Endodermal cell (in vitro differentiated cells): Measurements from ENCODE around the gene SYNDIG1. TPM values are rescaled to one million over a fixed set of nuclear protein-coding genes. Genes with fewer than 3 reads are reported as not detected.
A peak's percentile ranks its signal among the peaks of the same experiment; 100 is the strongest.

ENCODE experiments used
- DNase-seq: peaks from one replicate; pipeline ENCODE4 v3.0.0-alpha.2; 2017
- H3K27ac ChIP-seq: 2 replicates; pipeline ENCODE4 v1.5.1; 2013; ENCODE audit warnings: mild to moderate bottlenecking, low read depth, low read length, moderate library complexity
- H3K27me3 ChIP-seq: 2 replicates; pipeline ENCODE4 v1.6.1; 2013; ENCODE audit warnings: mild to moderate bottlenecking, low read length, moderate library complexity; ENCODE audit not compliant: insufficient read depth, control insufficient read depth, poor library complexity, severe bottlenecking
- H3K36me3 ChIP-seq: 2 replicates; pipeline ENCODE4 v1.7.0; 2013; ENCODE audit warnings: mild to moderate bottlenecking, low read length, moderate library complexity; ENCODE audit not compliant: control insufficient read depth, insufficient read depth
- H3K4me1 ChIP-seq: one replicate; pipeline ENCODE4 v1.7.0; 2013; ENCODE audit warnings: low read length; ENCODE audit not compliant: control insufficient read depth, insufficient read depth
- H3K4me3 ChIP-seq: 2 replicates; pipeline ENCODE4 v1.5.1; 2013; ENCODE audit warnings: mild to moderate bottlenecking, low read length, moderate library complexity
- H3K9ac ChIP-seq: 2 replicates; pipeline ENCODE4 v1.6.1; 2013; ENCODE audit warnings: mild to moderate bottlenecking, low read length, moderate library complexity; ENCODE audit not compliant: poor library complexity, severe bottlenecking; ENCODE audit errors: extremely low read depth
- H3K9me3 ChIP-seq: 2 replicates; pipeline ENCODE4 v1.6.1; 2013; ENCODE audit warnings: mild to moderate bottlenecking, low read length, moderate library complexity; ENCODE audit not compliant: control insufficient read depth
- H3K27ac Mint-ChIP-seq: 2 replicates; pipeline ENCODE4 v1.8.0; 2020; ENCODE audit warnings: mixed read lengths
- H3K27me3 Mint-ChIP-seq: 2 replicates; pipeline ENCODE4 v1.8.0; 2021; ENCODE audit warnings: mild to moderate bottlenecking, mixed read lengths; ENCODE audit not compliant: insufficient read depth
- H3K36me3 Mint-ChIP-seq: 2 replicates; pipeline ENCODE4 v1.8.0; 2020; ENCODE audit warnings: low read depth, mixed read lengths
- H3K4me1 Mint-ChIP-seq: 2 replicates; pipeline ENCODE4 v1.8.0; 2020; ENCODE audit warnings: mixed read lengths
- H3K4me3 Mint-ChIP-seq: 2 replicates; pipeline ENCODE4 v1.8.0; 2020; ENCODE audit warnings: mild to moderate bottlenecking, moderate library complexity, mixed read lengths
- H3K9me3 Mint-ChIP-seq: 2 replicates; pipeline ENCODE4 v1.8.0; 2020; ENCODE audit warnings: mild to moderate bottlenecking, mixed read lengths
- CTCF ChIP-seq: fragments of 200-600 bp; sonication (generic); conservative IDR thresholded peaks from 2 replicates; pipeline ENCODE4 v1.5.0; 2021; ENCODE audit warnings: antibody characterized with exemption, mild to moderate bottlenecking
- WGBS, 2 experiments: methylation state at CpG; one replicate each; pipeline versions ENCODE4 v1.1.5 to v1.1.7; 2013; ENCODE audit warnings: missing lambda C conversion rate in 2 of 2, mixed read lengths in 1 of 2; ENCODE audit not compliant: insufficient coverage in 1 of 2, insufficient read length in 1 of 2; 5-methylcytosine and 5-hydroxymethylcytosine counted together
- total RNA-seq, 2 donors: library from RNA; stranded (reverse); fragmentation: NEBNext Ultra II Directional in 1 of 2; extraction: Animal tissue kit (Norgen Biotek cat#: 25700) in 1 of 2; gene quantifications; 2 replicates in 1 of 2; 3 replicates in 1 of 2; pipeline ENCODE4 v1.2.1, GENCODE V29; 2021

The SYNDIG1 gene
- total RNA-seq, 2 donors from 2014 or later = 5.5 to 6.8 TPM

GRCh38 chr20:24692446-24693200 lies 223.2 kb downstream of the SYNDIG1 start:
- H3K27me3 Mint-ChIP-seq = peaks cover 19% of the 10 kb centered on the region
- H3K27ac Mint-ChIP-seq = no peak overlapping the region
- peaks cover 4% of the 10 kb centered on the region for H3K9me3 ChIP-seq
- H3K27me3 ChIP-seq = no peaks in the 10 kb centered on the region
- DNase-seq = peak; percentile 20
- H3K36me3 ChIP-seq = no peaks in the 10 kb centered on the region
- no peak overlapping the region for H3K27ac ChIP-seq
- no peaks in the 10 kb centered on the region for H3K9me3 Mint-ChIP-seq
- H3K4me1 ChIP-seq = no peaks in the 10 kb centered on the region
- H3K9ac ChIP-seq = no peak overlapping the region
- WGBS, 2 experiments = 92 to 94% methylated on average over 11 to 14 of the region's 14 CpGs
- H3K36me3 Mint-ChIP-seq = no peaks in the 10 kb centered on the region
- H3K4me3 ChIP-seq = no peak overlapping the region
- TF ChIP-seq CTCF = no peak
- H3K4me1 Mint-ChIP-seq = no peaks in the 10 kb centered on the region
- no peak overlapping the region for H3K4me3 Mint-ChIP-seq

- Histone ChIP-seq H3K9me3 (no peaks in the 10 kb centered on the region), H3K9ac (no peak overlapping the region), H3K27ac (no peak overlapping the region), H3K27me3 (no peaks in the 10 kb centered on the region), H3K4me1 (no peaks in the 10 kb centered on the region), H3K4me3 (no peak overlapping the region), H3K36me3 (no peaks in the 10 kb centered on the region)
- WGBS, 2 experiments = 86 to 91% methylated on average over 5 to 9 of the region's 9 CpGs
- H3K27me3 Mint-ChIP-seq = peaks cover 18% of the 10 kb centered on the region
- H3K4me1 Mint-ChIP-seq = no peaks in the 10 kb centered on the region
- TF ChIP-seq CTCF = no peak
- DNase-seq = peak; percentile 21
- no peaks in the 10 kb centered on the region for H3K36me3 Mint-ChIP-seq
- no peak overlapping the region for H3K27ac Mint-ChIP-seq
- no peaks in the 10 kb centered on the region for H3K9me3 Mint-ChIP-seq
- no peak overlapping the region for H3K4me3 Mint-ChIP-seq
These were observed 224.2 kb downstream of the SYNDIG1 start for GRCh38 chr20:24693466-24694156.

- Histone ChIP-seq H3K4me3 (no peak overlapping the region), H3K36me3 (no peaks in the 10 kb centered on the region), H3K9me3 (no peaks in the 10 kb centered on the region), H3K9ac (no peak overlapping the region), H3K27me3 (no peaks in the 10 kb centered on the region), H3K27ac (no peak overlapping the region), H3K4me1 (no peaks in the 10 kb centered on the region)
- 91 to 98% methylated on average over 7 to 12 of the region's 12 CpGs for WGBS, 2 experiments
- TF ChIP-seq CTCF = no peak
- no peaks in the 10 kb centered on the region for H3K4me1 Mint-ChIP-seq
- no peaks in the 10 kb centered on the region for H3K9me3 Mint-ChIP-seq
- H3K36me3 Mint-ChIP-seq = no peaks in the 10 kb centered on the region
- no peak overlapping the region for H3K27ac Mint-ChIP-seq
- peaks cover 16% of the 10 kb centered on the region for H3K27me3 Mint-ChIP-seq
- H3K4me3 Mint-ChIP-seq = no peak overlapping the region
- peak; percentile 22 for DNase-seq
These were observed 224.8 kb downstream of the SYNDIG1 start for GRCh38 chr20:24694157-24694726.
